ENCODE results near the gene DMD. TPM values are rescaled to one million over a fixed set of nuclear protein-coding genes. Genes with fewer than 3 reads are reported as not detected.

Gene DMD
- total and polyA plus RNA-seq, 2 donors (not counting 1 experiment from before 2014, with no cell fraction given), result 2.0 to 51.8 TPM

GRCh38 chrX:32045149-32045548, 1166.2 kb downstream of the DMD start:
- Histone ChIP-seq H3K4me1 (ENCODE audit: control insufficient read depth in 2 of 2, insufficient read depth in 2 of 2, low read length in 2 of 2) (no peaks in the 10 kb centered on the region), H3K9me3 (ENCODE audit: control extremely low read depth in 1 of 3, control insufficient read depth in 2 of 3, insufficient read depth in 1 of 3, low read length in 2 of 3) (no peaks in the 10 kb centered on the region), H3K79me2 (ENCODE audit: control insufficient read depth, insufficient read depth, low read length) (no peaks in the 10 kb centered on the region), H3K27ac (ENCODE audit: low read length in 2 of 2) (no peak overlapping the region), H3K4me3 (ENCODE audit: control extremely low read depth in 1 of 5, extremely low read depth in 1 of 5, insufficient read depth in 1 of 5, low read depth in 2 of 5, low read length in 4 of 5) (no peak overlapping the region), H3K9ac (ENCODE audit: low read length) (no peak overlapping the region), H4K20me1 (ENCODE audit: control insufficient read depth, insufficient read depth, low read length, poor library complexity, severe bottlenecking) (no peaks in the 10 kb centered on the region), H2AFZ (ENCODE audit: insufficient read depth, low read depth, low read length, poor library complexity, severe bottlenecking) (no peak overlapping the region), H3K4me2 (replicated peaks; ENCODE audit: low read depth, low read length, poor library complexity, severe bottlenecking) (no peak overlapping the region), H3K36me3 (replicated peaks in 1 of 2; ENCODE audit: control extremely low read depth in 1 of 2, control insufficient read depth in 1 of 2, extremely low read depth in 1 of 2, insufficient read depth in 2 of 2, low read length in 1 of 2) (no peaks in the 10 kb centered on the region), H3K27me3 (replicated peaks in 1 of 4; ENCODE audit: control extremely low read depth in 1 of 4, control insufficient read depth in 3 of 4, insufficient read depth in 4 of 4, low read length in 3 of 4) (no peaks in the 10 kb centered on the region)
- H3K27me3 Mint-ChIP-seq, result no peaks in the 10 kb centered on the region
- H3K4me1 Mint-ChIP-seq, result no peaks in the 10 kb centered on the region
- H3K9me3 Mint-ChIP-seq (ENCODE audit: insufficient read depth), result no peaks in the 10 kb centered on the region
- no peak overlapping the region for H3K4me3 Mint-ChIP-seq
- ChIA-PET POLR2A (no interaction called here), CTCF (no interaction called here)
- ATAC-seq (ENCODE audit: low read depth), result no peak
- intact Hi-C loops (cut with micrococcal nuclease), result no loop called here
- WGBS (ENCODE audit: insufficient coverage), result 100% methylated on average over 1 of the region's 4 CpGs
- no peak for DNase-seq
- TF ChIP-seq, protein P1, sequence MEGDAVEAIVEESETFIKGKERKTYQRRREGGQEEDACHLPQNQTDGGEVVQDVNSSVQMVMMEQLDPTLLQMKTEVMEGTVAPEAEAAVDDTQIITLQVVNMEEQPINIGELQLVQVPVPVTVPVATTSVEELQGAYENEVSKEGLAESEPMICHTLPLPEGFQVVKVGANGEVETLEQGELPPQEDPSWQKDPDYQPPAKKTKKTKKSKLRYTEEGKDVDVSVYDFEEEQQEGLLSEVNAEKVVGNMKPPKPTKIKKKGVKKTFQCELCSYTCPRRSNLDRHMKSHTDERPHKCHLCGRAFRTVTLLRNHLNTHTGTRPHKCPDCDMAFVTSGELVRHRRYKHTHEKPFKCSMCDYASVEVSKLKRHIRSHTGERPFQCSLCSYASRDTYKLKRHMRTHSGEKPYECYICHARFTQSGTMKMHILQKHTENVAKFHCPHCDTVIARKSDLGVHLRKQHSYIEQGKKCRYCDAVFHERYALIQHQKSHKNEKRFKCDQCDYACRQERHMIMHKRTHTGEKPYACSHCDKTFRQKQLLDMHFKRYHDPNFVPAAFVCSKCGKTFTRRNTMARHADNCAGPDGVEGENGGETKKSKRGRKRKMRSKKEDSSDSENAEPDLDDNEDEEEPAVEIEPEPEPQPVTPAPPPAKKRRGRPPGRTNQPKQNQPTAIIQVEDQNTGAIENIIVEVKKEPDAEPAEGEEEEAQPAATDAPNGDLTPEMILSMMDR (IDR thresholded peaks at IDR 0.05), result no peak
- no peak for TF ChIP-seq EZH2 (IDR thresholded peaks at IDR 0.05; ENCODE audit: borderline replicate concordance, insufficient read depth, low read depth, low read length, poor library complexity, severe bottlenecking)
- no peak overlapping the region for H3K27ac Mint-ChIP-seq

DNA sequence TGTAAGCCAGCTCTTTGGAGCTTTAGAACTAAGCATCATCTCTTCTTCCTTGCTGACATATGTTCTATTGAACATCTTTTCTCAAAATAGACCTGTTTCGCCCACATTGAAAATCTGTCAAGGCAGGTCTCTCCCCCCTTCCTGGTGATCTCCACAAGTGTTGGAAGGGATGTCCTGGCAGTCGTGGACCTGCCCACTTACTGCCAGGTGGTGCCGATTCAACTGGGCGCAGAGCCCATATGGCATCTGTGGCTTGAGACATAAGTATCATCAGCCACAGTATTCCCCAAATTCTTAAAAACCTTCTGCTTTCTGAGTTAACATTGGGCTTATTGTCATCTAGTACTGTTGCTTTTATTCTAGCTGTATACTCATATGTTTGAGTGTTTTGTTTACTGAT, 1170.2 kb downstream of the DMD start:
- no peaks in the 10 kb centered on the region for H3K9me3 ChIP-seq (ENCODE audit: control extremely low read depth in 1 of 3, control insufficient read depth in 2 of 3, insufficient read depth in 1 of 3, low read length in 2 of 3)
- no peak overlapping the region for H2AFZ ChIP-seq (ENCODE audit: insufficient read depth, low read depth, low read length, poor library complexity, severe bottlenecking)
- H4K20me1 ChIP-seq (ENCODE audit: control insufficient read depth, insufficient read depth, low read length, poor library complexity, severe bottlenecking), result no peaks in the 10 kb centered on the region
- no peaks in the 10 kb centered on the region for H3K9me3 Mint-ChIP-seq (ENCODE audit: insufficient read depth)
- H3K27ac Mint-ChIP-seq, result no peak overlapping the region
- no peak for DNase-seq
- H3K36me3 ChIP-seq (replicated peaks in 1 of 2; ENCODE audit: control extremely low read depth in 1 of 2, control insufficient read depth in 1 of 2, extremely low read depth in 1 of 2, insufficient read depth in 2 of 2, low read length in 1 of 2), result no peaks in the 10 kb centered on the region
- CTCF ChIA-PET, result no interaction called here
- H3K27me3 Mint-ChIP-seq, result no peaks in the 10 kb centered on the region
- TF ChIP-seq, protein P1 (IDR thresholded peaks at IDR 0.05), result no peak
- TF ChIP-seq EZH2 (IDR thresholded peaks at IDR 0.05; ENCODE audit: borderline replicate concordance, insufficient read depth, low read depth, low read length, poor library complexity, severe bottlenecking), result no peak
- no peaks in the 10 kb centered on the region for H3K4me1 Mint-ChIP-seq
- intact Hi-C loops (cut with micrococcal nuclease), result no loop called here
- no peaks in the 10 kb centered on the region for H3K4me1 ChIP-seq (ENCODE audit: control insufficient read depth in 2 of 2, insufficient read depth in 2 of 2, low read length in 2 of 2)
- POLR2A ChIA-PET, result no interaction called here
- no peak overlapping the region for H3K27ac ChIP-seq (ENCODE audit: low read length in 2 of 2)
- H3K4me2 ChIP-seq (replicated peaks; ENCODE audit: low read depth, low read length, poor library complexity, severe bottlenecking), result no peak overlapping the region
- no peak for ATAC-seq (ENCODE audit: low read depth)
- H3K27me3 ChIP-seq (replicated peaks in 1 of 4; ENCODE audit: control extremely low read depth in 1 of 4, control insufficient read depth in 3 of 4, insufficient read depth in 4 of 4, low read length in 3 of 4), result no peaks in the 10 kb centered on the region
- H3K4me3 Mint-ChIP-seq, result no peak overlapping the region
- no CpG with 5 or more reads among the region's 4 CpGs for WGBS (ENCODE audit: insufficient coverage)
- H3K9ac ChIP-seq (ENCODE audit: low read length), result no peak overlapping the region
- H3K4me3 ChIP-seq (ENCODE audit: control extremely low read depth in 1 of 5, extremely low read depth in 1 of 5, insufficient read depth in 1 of 5, low read depth in 2 of 5, low read length in 4 of 5), result no peak overlapping the region
- no peaks in the 10 kb centered on the region for H3K79me2 ChIP-seq (ENCODE audit: control insufficient read depth, insufficient read depth, low read length)
